ENCODE measurements around the gene MFSD2B.
"Not testable (repeated sequence)": the region's sequence is repeated elsewhere in the genome, so short reads cannot be mapped to it uniquely, and the experiment has no call there.

- not testable (repeated sequence) for TF ChIP-seq CTCF, EZH2, EZH2phosphoT487 (IDR thresholded peaks at IDR 0.05)
These were observed 5.0 kb downstream of the MFSD2B start for GRCh38 chr2:24014902-24015301.
